ENCODE measurements around the gene HEXIM1.
A peak's percentile ranks its signal among the peaks of the same experiment; 100 is the strongest.
"Not testable (repeated sequence)": the region's sequence is repeated elsewhere in the genome, so short reads cannot be mapped to it uniquely, and the experiment has no call there.

HEXIM1 gene

GRCh38 chr17:45114117-45114932 is 34.0 kb upstream of the HEXIM1 start:
- no peak for DNase-seq

DNA sequence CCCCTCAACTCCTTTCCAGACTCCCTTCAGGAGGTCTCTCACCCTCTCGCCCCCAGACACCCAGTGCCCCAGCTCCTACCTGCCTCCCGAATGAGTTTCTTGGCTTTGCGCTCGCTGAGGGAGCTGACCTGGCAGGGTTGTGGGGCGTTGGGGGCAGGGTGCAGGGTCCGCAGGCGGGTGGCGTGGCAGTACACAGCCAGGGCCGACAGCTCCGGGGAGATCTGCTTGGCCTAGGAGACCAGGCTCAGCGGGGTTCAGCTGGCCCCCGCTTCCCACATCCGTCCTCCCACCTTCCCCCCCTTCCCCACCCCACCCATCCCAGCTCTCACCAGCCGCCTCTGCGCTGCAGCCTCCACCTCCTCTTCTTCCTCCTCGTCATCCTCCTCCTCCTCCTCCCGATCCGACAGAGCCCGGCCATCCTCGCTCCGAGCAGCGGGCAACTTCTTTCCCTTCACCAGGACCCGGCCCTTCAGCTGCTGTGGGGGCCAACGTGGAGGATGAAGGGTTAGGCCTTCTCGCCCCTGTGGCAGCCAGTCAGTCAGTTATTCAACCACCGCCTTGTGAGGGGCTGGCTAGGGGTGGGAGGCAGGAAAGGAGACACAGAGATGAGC is 33.2 kb upstream of the HEXIM1 start:
- no peak for DNase-seq

DNA sequence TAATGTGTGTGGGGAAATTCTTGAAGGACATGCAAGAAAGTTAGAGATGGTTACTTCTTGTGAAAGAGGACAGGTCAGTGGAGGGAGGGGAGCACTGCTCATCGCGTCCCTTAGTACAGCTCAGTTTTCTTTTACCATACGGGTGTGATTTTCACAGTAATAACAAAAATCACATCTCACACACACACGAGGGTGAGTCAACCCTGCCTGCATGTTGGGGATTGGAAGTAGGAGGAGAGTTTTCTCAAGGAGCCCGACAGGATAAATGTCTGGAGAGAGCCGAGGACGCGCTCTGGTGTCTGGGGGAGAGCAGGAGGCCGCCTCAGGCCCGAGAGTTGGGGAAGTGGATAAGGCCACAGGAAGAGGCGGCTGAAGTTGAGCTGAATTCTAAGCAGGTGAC is 32.4 kb upstream of the HEXIM1 start:
- DNase-seq = no peak

DNA sequence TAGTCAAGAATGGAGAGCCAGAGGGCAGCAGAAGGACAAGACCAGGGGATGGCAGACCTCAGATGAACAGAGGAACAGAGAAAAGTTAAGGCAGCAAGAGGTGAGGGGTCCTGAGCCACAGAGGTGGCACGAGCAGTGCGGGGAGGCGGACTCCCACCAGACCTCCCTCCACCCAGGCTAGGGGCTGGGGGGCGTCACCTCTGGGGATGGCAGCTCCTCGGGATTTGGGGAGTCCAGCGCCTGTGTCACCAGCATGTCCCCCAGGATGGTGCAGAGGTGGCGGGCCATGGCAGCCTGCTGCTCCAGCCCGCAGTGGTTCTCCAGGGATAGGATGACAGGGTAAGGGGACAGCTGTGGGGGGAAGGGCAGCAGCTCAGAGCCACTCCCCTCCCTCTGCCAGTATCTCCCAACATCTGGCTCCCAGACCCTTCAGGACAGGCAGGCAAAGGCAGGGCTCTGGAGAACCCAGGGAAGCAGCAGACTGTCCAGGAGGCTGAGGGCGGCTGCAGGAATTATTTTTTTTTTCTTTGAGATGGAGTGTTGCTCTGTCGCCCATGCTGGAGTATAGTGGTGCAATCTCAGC is 31.8 kb upstream of the HEXIM1 start:
- no peak for DNase-seq

GRCh38 chr17:45117334-45117733 is 30.9 kb upstream of the HEXIM1 start:
- DNase-seq = no peak

- DNase-seq = no peak
Measured at GRCh38 chr17:45117848-45118646, 30.2 kb upstream of the HEXIM1 start.

DNA sequence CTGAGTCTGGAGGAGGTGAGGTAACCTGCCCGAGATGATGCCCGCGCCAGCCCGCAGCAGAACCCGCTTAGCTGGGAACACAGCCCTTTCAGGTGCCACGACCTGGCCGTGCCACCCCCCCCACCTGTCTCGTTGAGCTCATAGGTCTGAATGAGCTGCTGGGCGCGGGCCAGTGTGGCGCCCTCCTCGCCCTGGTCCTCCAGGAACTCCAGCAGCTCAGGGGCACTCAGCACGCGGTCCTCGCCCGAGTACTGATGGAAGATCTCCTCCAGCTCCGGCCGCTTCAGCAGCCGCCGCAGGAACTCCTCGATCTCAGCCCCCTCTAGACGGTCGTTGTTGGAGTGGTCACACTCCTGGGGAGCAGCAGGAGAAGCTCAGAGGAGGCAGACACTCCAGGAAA is 29.6 kb upstream of the HEXIM1 start:
- no peak for DNase-seq

DNA sequence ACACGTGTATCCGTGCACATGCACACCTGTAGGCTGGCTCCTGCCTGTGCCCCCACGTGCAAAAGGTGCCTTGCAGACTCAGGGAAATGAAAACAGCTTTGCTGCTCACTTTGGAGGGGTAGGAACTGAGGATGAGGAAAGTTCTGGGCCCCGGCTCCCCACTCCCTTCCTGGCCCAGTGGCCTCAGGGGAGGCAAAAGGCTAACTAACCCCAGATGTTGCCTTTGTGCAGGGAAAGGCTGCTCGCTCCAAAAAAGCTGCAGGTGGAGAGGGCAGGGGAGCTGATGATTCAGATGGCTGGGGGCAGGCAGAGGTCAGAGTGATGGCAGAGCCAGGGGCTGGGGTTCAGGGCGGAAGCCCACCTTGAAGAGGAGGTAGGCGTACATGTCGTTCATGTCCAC is 28.3 kb upstream of the HEXIM1 start:
- DNase-seq = no peak

DNA sequence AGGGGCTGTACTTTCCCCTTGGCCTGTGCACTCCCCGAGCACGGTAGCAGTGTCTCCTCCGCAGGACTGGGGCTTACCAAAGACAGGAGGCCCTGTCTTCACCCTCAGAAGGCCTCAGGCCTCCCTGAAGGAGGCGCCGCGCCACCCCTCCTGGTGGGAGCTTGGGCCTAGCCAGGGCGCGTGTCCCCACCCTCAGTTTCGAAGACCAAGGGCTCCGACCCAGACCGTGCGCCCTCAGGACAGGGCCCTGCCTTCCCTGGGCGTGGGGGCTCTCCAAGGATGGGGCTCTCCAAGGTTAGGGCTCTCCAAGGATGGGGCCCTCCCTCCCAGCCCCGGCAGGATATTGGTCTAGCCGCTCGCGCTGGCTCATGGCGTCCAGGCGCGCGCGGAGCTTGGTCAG is 27.7 kb upstream of the HEXIM1 start:
- no peak for DNase-seq

DNA sequence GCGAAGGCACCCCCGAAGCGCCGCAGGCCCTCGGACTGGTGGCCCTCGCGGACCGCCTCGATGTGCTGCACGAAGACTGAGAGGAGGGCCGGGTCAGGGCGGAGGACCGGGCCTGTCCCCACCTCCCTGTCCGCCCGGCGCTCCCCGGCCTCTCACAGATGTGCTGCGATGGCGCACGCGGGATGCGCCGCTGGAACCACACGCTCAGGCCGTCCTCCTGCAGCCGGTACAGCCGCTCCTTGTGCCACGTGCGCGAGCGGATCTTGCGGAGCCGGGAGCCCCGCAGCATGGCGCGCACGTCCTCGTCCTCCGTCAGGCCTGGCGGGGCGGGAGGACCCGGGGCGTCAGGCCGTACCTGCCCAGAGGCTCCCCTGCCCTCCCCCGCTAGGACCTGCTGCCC is 27.2 kb upstream of the HEXIM1 start:
- DNase-seq = no peak

DNA sequence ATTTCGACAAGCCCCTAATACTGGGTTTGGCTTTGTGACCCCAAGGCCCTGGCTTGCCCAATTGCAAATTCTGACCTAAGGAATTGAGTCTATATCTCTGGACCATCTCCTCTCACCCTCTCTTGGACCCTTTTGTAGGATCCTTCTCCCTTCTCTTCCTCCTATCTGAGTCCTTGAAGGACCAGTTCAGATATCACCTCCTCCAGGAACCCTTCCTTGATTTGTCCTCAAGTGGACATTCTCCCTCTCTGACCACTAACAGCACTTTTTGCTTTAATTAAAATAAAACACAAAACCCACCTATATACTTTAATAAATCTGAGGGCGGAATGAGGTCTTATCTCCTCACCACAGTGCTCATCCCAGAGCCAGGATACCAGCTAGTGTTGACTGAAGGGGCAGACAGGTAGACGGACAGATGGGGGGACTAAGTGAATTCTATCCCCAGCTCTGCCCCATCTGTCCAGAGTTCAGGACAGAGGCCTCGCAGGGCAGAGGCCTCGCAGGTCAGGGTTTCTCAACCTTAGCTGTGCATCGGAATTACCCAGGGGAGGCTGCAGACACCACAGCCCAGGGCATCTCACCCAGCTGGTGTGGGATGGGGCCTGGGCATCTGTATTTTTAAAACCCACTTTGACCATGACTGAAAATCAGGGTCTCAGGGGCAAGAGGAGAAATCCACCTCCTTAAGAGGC is 25.1 kb upstream of the HEXIM1 start:
- no peak for DNase-seq

DNA sequence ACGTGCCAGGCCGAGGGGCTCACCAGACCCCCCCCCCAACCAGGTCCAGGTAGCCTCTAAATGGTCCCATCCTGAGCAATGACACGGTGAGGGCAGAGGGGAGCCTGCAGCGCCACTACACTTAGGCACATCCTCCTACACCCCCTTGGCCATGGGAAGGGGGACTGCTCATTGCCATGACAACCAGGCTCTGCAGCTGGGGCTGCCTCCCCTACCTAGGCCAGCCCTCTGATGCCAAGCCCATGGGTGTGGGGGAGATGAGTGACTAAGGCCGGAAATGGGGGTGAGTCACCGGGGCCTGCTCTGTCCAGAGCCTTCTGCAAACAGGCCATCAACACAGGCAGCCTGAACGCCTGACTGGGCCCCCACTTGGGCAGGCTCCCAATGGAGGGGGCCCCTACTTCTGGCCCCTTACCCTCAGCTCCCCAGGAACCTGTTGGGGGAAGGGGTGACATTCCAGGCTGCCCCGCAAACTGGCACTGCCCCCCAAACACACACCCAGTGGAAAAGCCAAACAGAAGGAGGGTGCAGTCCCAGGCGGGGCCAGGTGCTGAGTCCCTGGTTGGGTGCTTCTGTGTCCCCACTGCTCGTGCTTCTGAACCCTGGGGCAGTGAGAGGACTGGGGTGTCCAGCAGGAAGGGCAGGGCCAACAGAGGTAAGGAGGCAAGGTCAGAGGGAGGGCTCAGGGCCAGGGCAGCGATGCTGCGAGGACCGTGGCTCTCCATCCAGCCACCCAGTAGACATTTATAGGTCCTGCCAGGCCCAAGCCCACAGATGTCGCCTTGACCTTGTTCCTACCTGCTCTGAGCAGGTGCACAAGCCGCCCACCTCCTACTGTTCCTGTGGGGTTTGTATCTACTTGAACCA is 24.1 kb upstream of the HEXIM1 start:
- DNase-seq = peak; percentile 89

DNA sequence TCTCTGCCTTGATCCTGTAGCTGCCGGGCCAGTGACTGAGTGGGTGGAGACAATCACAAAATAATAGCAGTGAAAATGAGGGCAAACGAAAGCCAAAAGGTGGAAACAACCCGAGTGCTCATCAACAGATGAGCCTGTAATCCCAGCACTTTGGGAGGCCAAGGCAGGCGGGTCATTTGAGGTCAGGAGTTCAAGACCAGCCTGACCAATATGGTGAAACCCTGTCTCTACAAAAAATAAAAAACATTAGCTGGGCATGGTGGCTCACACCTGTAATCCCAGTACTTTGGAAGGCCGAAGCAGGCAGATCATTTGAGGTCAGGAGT is 23.5 kb upstream of the HEXIM1 start:
- not testable (repeated sequence) for DNase-seq

- DNase-seq = no peak
Measured at GRCh38 chr17:45125509-45125908, 22.8 kb upstream of the HEXIM1 start.

- no peak for DNase-seq
Measured at GRCh38 chr17:45127207-45127547, 21.1 kb upstream of the HEXIM1 start.

- DNase-seq = no peak
Measured at GRCh38 chr17:45127548-45128300, 20.6 kb upstream of the HEXIM1 start.

GRCh38 chr17:45128331-45128730 is 19.9 kb upstream of the HEXIM1 start:
- DNase-seq = no peak

DNA sequence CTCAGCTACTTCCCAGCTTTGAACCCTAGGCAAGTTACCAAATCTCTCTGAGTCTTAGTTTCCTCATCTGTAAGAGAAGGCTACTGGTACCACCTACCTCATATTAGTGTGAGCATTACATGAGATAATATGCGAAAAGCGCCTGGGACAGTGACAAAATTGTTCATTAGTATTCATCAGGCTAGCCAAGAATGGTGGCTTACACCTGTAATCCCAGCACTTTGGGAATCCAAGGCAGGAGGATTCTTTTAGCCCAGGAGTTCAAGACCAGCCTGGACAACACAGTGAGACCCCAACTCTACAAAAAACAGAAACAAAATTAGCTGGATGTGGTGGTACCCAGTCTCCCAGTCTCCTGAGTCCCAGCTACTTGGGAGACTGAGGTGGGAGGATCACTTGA is 19.3 kb upstream of the HEXIM1 start:
- no peak for DNase-seq

DNA sequence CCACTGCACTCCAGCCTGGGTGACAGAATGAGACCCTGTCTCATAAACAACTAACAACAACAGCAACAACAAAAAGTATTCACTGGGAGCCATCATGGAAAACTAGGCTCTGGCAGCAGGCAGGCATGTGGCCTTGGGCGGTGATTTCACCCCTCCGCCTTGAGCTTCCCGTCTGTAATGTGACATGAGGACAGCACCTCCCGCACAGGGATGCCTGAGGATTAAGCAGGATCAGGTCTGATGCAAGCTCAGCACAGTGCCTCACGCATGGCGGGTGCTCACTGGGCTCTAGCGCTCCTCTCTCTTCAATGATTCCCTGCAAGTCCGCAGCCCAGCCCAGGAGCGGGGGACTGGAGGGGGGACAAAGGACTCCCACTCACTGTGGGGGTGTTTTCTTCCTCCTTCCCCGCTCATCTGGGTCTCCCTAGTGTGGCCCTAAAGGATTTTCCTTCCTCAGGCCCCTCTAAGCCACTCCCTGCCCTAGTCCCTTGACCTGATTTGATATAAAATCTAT is 18.8 kb upstream of the HEXIM1 start:
- DNase-seq = no peak

- DNase-seq = no peak
Measured at GRCh38 chr17:45129940-45130680, 18.2 kb upstream of the HEXIM1 start.

Measured in NK-92 treated with Interleukin-12 subunit alpha and Interleukin-12 subunit beta, amount 100 ng/mL, for 24 hours (cell line).